A549 (cell line): ENCODE data around the gene FGD4.

Experiments
- CHD2 ChIP-seq: fragments of 150-350 bp; IDR thresholded peaks from 2 replicates; pipeline ENCODE4 v1.6.1; 2014; ENCODE audit warnings: low read length; ENCODE audit not compliant: partially characterized antibody
- CTCF ChIP-seq: fragments of >200 bp; sonication (Bioruptor Twin); formaldehyde crosslinking; IDR thresholded peaks from 3 replicates; pipeline ENCODE4 v1.5.1; 2016
- ESRRA ChIP-seq: fragments of 150-350 bp; IDR thresholded peaks from 2 replicates; pipeline ENCODE4 v1.6.1; 2014; ENCODE audit warnings: mild to moderate bottlenecking, low read length, borderline replicate concordance
- GATA3 ChIP-seq: IDR thresholded peaks from 2 replicates; pipeline ENCODE4 v1.6.1; 2012; ENCODE audit warnings: borderline replicate concordance
- KDM1A ChIP-seq: fragments of 200-600 bp; sonication (generic); IDR thresholded peaks from 2 replicates; pipeline ENCODE4 v1.6.1; 2016; ENCODE audit warnings: low read depth, mild to moderate bottlenecking
- KDM5A ChIP-seq: fragments of 200-600 bp; sonication (generic); IDR thresholded peaks from 2 replicates; pipeline ENCODE4 v1.6.1; 2016; ENCODE audit warnings: antibody characterized with exemption, mild to moderate bottlenecking
- MAFK ChIP-seq: fragments of 450-650 bp; IDR thresholded peaks from 2 replicates; pipeline ENCODE4 v1.6.1; 2014; ENCODE audit not compliant: partially characterized antibody
- MAX ChIP-seq: IDR thresholded peaks from 2 replicates; pipeline ENCODE4 v1.6.1; 2012
- MAZ ChIP-seq: fragments of 150-350 bp; IDR thresholded peaks from 2 replicates; pipeline ENCODE4 v1.6.1; 2014; ENCODE audit warnings: antibody characterized with exemption, low read depth, low read length, borderline replicate concordance
- RNF2 ChIP-seq: fragments of 200-600 bp; sonication (generic); IDR thresholded peaks from 2 replicates; pipeline ENCODE4 v1.6.1; 2016; ENCODE audit warnings: low read depth, mild to moderate bottlenecking, antibody characterized with exemption, moderate library complexity, borderline replicate concordance

GRCh38 chr12:32680787-32681186 is 281.4 kb downstream of the FGD4 start:
- TF ChIP-seq ESRRA (no peak), KDM1A (no peak), CTCF (no peak), MAFK (no peak), CHD2 (no peak), GATA3 (no peak), RNF2 (no peak), MAZ (no peak), MAX (no peak), KDM5A (no peak)
